Gastroesophageal sphincter (tissue), 4 donors: ENCODE data around the gene LRRC8C. TPM values are rescaled to one million over a fixed set of nuclear protein-coding genes. Genes with fewer than 3 reads are reported as not detected.

Experiments used
- ATAC-seq: fragments of 150-250 bp; one replicate; pipeline ENCODE4 v1.9.1; 2016; ENCODE audit warnings: mild to moderate bottlenecking, moderate library complexity
- H3K27ac ChIP-seq, 4 donors: fragments of 200-600 bp; sonication (generic) in 3 of 4; 1 replicate in 3 of 4; 2 replicates in 1 of 4; pipeline ENCODE4 v1.5.1; 2016 to 2019
- H3K27me3 ChIP-seq: fragments of 200-600 bp; sonication (generic); one replicate; pipeline ENCODE4 v1.5.1; 2019
- H3K36me3 ChIP-seq, 2 donors: fragments of 200-600 bp; sonication (generic); one replicate each; pipeline ENCODE4 v1.5.1; 2019; ENCODE audit warnings: control low read depth in 1 of 2
- H3K4me1 ChIP-seq, 3 donors: fragments of 200-600 bp; sonication (generic); 1 replicate in 2 of 3; 2 replicates in 1 of 3; pipeline ENCODE4 v1.5.1; 2016 to 2019; ENCODE audit warnings: control low read depth in 2 of 3
- H3K4me3 ChIP-seq, 2 donors: fragments of 200-600 bp; sonication (generic); one replicate each; pipeline ENCODE4 v1.5.1; 2019; ENCODE audit warnings: mild to moderate bottlenecking in 1 of 2, moderate library complexity in 1 of 2
- H3K9me3 ChIP-seq, 3 donors: fragments of 200-600 bp; sonication (generic); one replicate each; pipeline ENCODE4 v1.5.1; 2017 to 2019; ENCODE audit warnings: control low read depth in 2 of 3
- EP300 ChIP-seq: sonication (generic); formaldehyde crosslinking; IDR thresholded peaks from one replicate; pipeline ENCODE4 v1.6.1; 2017; ENCODE audit warnings: antibody characterized with exemption, mild to moderate bottlenecking
- POLR2A ChIP-seq, 2 donors: fragments of 450-650 bp; IDR thresholded peaks; one replicate each; pipeline ENCODE4 v1.6.1; 2017; ENCODE audit warnings: antibody characterized with exemption in 2 of 2, mild to moderate bottlenecking in 2 of 2, moderate library complexity in 1 of 2
- POLR2AphosphoS5 ChIP-seq: sonication (generic); formaldehyde crosslinking; IDR thresholded peaks from one replicate; pipeline ENCODE4 v1.6.1; 2017; ENCODE audit warnings: antibody characterized with exemption
- WGBS, 2 donors: methylation state at CpG; one replicate each; pipeline ENCODE4 v1.1.5; 2018; ENCODE audit warnings: low coverage in 1 of 2; 5-methylcytosine and 5-hydroxymethylcytosine counted together
- total RNA-seq, 4 donors: library from RNA; depleted of rRNA; stranded (reverse); fragments of >200 nt; gene quantifications; one replicate each; pipeline ENCODE4 v1.1.0, GENCODE V29; 2016
- TF ChIP-seq, protein P1 (sequence below), 4 experiments: fragments of 200-600 bp in 2 of 4; fragments of 450-650 bp in 2 of 4; sonication (generic) in 1 of 4; IDR thresholded peaks; one replicate each; pipeline ENCODE4 v1.5.1; 2017 to 2019; ENCODE audit warnings: antibody characterized with exemption in 4 of 4, mild to moderate bottlenecking in 2 of 4, moderate library complexity in 2 of 4

The LRRC8C gene
- total RNA-seq, 4 donors from 2014 or later = 5.4 to 9.6 (median 6.2) TPM

DNA sequence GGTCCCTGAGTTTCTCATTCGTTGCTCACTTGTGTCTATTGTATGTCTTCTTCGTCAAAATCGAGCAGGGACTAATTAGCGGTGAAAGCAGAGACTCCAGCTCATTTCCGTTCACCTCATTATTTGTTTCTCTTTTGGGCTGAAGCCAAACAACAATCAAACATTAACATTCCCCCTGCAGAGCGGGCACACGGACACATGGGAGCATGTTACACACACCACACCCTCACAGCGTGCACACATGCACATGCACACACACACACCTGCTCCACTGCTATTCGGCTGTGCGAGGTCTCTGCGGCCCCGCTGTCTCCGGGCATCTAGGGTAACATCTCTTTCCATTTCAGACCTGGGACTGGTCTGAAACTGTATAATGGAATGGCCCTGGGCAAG, 129.5 kb downstream of the LRRC8C start:
- ATAC-seq = no peak
- peak overlapping the region in 3 of 4 donors; percentile 52 to 66 (median 58) for H3K27ac ChIP-seq
- 38 to 73% methylated on average over 12 to 13 of the region's 13 CpGs for WGBS, 2 donors
- H3K4me1 ChIP-seq = peaks cover 0 to 34% (median 13%) of the 10 kb centered on the region in 3 donors
- peaks cover 3% of the 10 kb centered on the region for H3K27me3 ChIP-seq
- TF ChIP-seq EP300 = no peak
- TF ChIP-seq, protein P1, sequence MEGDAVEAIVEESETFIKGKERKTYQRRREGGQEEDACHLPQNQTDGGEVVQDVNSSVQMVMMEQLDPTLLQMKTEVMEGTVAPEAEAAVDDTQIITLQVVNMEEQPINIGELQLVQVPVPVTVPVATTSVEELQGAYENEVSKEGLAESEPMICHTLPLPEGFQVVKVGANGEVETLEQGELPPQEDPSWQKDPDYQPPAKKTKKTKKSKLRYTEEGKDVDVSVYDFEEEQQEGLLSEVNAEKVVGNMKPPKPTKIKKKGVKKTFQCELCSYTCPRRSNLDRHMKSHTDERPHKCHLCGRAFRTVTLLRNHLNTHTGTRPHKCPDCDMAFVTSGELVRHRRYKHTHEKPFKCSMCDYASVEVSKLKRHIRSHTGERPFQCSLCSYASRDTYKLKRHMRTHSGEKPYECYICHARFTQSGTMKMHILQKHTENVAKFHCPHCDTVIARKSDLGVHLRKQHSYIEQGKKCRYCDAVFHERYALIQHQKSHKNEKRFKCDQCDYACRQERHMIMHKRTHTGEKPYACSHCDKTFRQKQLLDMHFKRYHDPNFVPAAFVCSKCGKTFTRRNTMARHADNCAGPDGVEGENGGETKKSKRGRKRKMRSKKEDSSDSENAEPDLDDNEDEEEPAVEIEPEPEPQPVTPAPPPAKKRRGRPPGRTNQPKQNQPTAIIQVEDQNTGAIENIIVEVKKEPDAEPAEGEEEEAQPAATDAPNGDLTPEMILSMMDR (IDR thresholded peaks at IDR 0.05) = no peak
- TF ChIP-seq POLR2A (IDR thresholded peaks at IDR 0.05) = no peak
- peak overlapping the region in 1 of 2 donors; percentile 50 for H3K4me3 ChIP-seq
- H3K36me3 ChIP-seq = no peaks in the 10 kb centered on the region
- H3K9me3 ChIP-seq = no peaks in the 10 kb centered on the region

DNA sequence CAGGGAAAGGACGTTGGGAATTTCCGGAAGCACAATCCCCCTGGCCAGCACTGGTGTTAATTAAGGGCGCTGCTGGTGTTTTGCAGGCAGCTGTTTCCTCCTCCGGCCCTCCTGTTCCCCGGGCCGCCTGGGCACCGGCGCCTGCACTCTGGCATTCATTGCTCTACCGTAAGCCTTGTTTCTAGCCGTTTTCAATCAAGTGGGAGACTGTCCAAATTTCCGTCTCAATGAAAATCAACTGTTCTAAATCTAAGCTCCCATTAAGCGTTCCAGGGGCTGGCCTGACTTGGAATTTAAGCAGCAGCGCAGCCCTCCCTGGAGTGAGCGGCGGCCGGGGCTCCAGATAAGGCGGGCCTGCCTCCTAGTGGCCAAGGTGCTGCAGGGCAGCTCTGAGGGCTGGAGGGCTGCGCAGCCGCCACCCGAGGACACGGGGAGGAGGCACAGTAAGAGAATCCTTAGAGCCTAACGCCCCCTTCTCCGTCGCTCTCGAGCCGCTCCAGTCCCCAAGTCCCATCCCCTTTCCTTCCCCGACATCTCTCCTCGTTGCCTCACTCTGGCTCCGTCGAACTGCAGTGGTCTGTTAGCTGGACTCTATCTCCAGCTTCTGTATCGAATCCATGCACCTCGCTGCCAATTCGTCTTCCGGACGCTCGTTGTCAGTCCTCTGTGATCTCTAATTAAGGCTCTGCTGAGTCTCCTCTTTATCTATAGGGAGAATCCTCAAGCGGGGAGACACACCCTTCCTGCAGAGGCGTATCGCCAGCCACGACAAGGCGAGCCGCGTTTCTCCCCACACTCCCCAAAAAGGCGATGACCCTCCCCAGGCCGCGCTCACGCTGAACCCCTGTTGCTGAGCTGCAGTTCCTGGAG, 130.1 kb downstream of the LRRC8C start:
- 4 to 5% methylated on average over 16 to 35 of the region's 47 CpGs for WGBS, 2 donors
- H3K27me3 ChIP-seq = no peaks in the 10 kb centered on the region
- ATAC-seq = peak; percentile 95
- no peaks in the 10 kb centered on the region for H3K36me3 ChIP-seq
- H3K9me3 ChIP-seq = no peaks in the 10 kb centered on the region
- TF ChIP-seq POLR2A (IDR thresholded peaks at IDR 0.05) = no peak
- TF ChIP-seq POLR2AphosphoS5 = no peak
- no peak for TF ChIP-seq EP300
- TF ChIP-seq, protein P1 (IDR thresholded peaks at IDR 0.05) = peak; percentile 87 to 99 (median 90)
- H3K4me3 ChIP-seq = peak overlapping the region; percentile 34 to 50
- peaks cover 0 to 34% (median 10%) of the 10 kb centered on the region in 3 donors for H3K4me1 ChIP-seq
- H3K27ac ChIP-seq = peak overlapping the region in 3 of 4 donors; percentile 52 to 66 (median 58)

DNA sequence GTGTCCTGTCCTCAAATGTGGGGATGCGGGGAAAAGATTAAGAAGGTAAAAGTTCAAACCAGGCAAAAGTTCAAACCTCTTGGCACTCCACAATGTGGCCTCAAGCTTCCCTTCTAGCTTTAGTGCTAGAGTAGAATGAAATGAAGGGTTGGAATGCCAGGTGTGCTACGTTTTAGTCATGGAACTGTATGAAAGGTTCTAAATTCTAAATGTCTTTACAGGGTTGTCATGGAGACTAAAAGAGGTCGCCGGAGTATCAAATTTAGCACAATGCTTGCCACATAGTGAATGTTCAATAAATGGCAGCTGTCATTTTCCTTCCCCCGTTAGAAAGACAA, 130.7 kb downstream of the LRRC8C start:
- ATAC-seq = no peak
- Histone ChIP-seq H3K27me3 (no peaks in the 10 kb centered on the region), H3K4me1 (peaks cover 0 to 33% (median 5%) of the 10 kb centered on the region in 3 donors), H3K4me3 (peak overlapping the region in 1 of 2 donors; percentile 50), H3K9me3 (no peaks in the 10 kb centered on the region), H3K36me3 (no peaks in the 10 kb centered on the region), H3K27ac (peak overlapping the region in 2 of 4 donors; percentile 52 to 58)
- no peak for TF ChIP-seq EP300
- no peak for TF ChIP-seq POLR2AphosphoS5
- no peak for TF ChIP-seq POLR2A (IDR thresholded peaks at IDR 0.05)
- TF ChIP-seq, protein P1 (IDR thresholded peaks at IDR 0.05) = no peak
- WGBS, 2 donors = 0 to 63% methylated on average over 1 to 5 of the region's 5 CpGs

DNA sequence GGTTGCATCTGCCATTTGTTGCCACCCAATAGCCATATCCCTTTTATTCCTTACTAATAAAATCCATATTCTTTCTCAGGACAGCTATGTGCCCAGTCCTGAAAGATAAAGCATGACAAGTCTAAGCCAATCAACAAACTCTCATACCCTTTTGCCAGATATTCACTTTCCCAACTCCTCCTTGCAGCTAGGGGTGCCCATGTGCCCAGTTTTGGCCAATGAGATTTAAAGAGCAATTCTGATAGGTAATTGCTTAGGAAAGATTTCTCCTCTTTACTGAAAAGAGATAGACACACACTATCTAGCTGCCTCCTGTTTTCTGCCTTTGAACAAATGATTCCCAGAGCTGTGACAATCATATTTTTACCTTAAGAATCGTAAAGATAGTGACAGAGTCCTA, 132.9 kb downstream of the LRRC8C start:
- WGBS, 2 donors = 85 to 100% methylated on average over 1 of the region's 1 CpG
- TF ChIP-seq POLR2AphosphoS5 (no peak), EP300 (no peak)
- TF ChIP-seq, protein P1 (IDR thresholded peaks at IDR 0.05) = no peak
- H3K27ac ChIP-seq = no peak overlapping the region
- H3K27me3 ChIP-seq = no peaks in the 10 kb centered on the region
- no peak for ATAC-seq
- H3K9me3 ChIP-seq = no peaks in the 10 kb centered on the region
- H3K36me3 ChIP-seq = no peaks in the 10 kb centered on the region
- H3K4me1 ChIP-seq = peaks cover 0 to 26% (median 0%) of the 10 kb centered on the region in 3 donors
- H3K4me3 ChIP-seq = no peak overlapping the region

DNA sequence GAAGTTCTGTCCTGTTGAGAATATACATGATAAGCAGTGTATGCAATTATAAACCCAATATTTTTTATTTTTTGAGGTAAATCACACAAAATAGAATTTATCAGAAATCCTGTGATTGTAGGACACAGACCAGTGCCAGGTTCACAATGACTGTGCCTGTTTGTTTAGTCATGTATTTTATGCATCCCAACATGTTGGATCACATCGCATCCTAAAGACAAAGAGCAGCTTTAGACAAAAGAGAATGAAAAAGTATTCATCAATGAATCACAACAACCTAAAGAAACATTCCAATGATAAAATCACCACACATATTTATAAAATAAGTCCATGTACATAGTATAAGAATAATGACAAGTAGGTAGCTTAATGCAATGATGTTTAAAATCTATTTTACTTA, 134.7 kb downstream of the LRRC8C start:
- ATAC-seq = no peak
- H3K9me3 ChIP-seq = no peaks in the 10 kb centered on the region
- H3K36me3 ChIP-seq = no peaks in the 10 kb centered on the region
- TF ChIP-seq POLR2AphosphoS5 (no peak), EP300 (no peak), POLR2A (IDR thresholded peaks at IDR 0.05) (no peak)
- TF ChIP-seq, protein P1 (IDR thresholded peaks at IDR 0.05) = no peak
- no peaks in the 10 kb centered on the region for H3K27me3 ChIP-seq
- no peak overlapping the region for H3K27ac ChIP-seq
- peaks cover 0 to 13% (median 0%) of the 10 kb centered on the region in 3 donors for H3K4me1 ChIP-seq
- no peak overlapping the region for H3K4me3 ChIP-seq
- WGBS, 2 donors = 85 to 100% methylated on average over 1 of the region's 1 CpG
